Activated CD8-positive, alpha-beta memory T cell treated with anti-CD3 and anti-CD28 coated beads for 4 hours (primary cell): ENCODE data around the gene MRPL23.
"Not testable (repeated sequence)": the region's sequence is repeated elsewhere in the genome, so short reads cannot be mapped to it uniquely, and the experiment has no call there.

ENCODE experiments used
- DNase-seq, 2 donors: peaks; one replicate each; pipeline ENCODE4 v3.0.0-alpha.2; 2020; ENCODE audit warnings: low read depth in 2 of 2

The MRPL23 gene

GRCh38 chr11:1933416-1934334 lies 13.5 kb upstream of the MRPL23 start:
- no peak for DNase-seq

GRCh38 chr11:1934335-1935155 lies 12.6 kb upstream of the MRPL23 start:
- no peak for DNase-seq

GRCh38 chr11:1935156-1936071 lies 11.7 kb upstream of the MRPL23 start:
- no peak for DNase-seq

- no peak for DNase-seq
These were observed 10.9 kb upstream of the MRPL23 start for GRCh38 chr11:1936072-1936780.

- DNase-seq: no peak
These were observed 10.1 kb upstream of the MRPL23 start for GRCh38 chr11:1936781-1937615.

GRCh38 chr11:1937616-1938342 lies 9.4 kb upstream of the MRPL23 start:
- DNase-seq: no peak

- DNase-seq: no peak
These were observed 8.7 kb upstream of the MRPL23 start for GRCh38 chr11:1938343-1939005.

GRCh38 chr11:1939006-1939625 lies 8.0 kb upstream of the MRPL23 start:
- no peak for DNase-seq

GRCh38 chr11:1939788-1940187 lies 7.3 kb upstream of the MRPL23 start:
- DNase-seq: not testable (repeated sequence)

- DNase-seq: no peak
These were observed 4.4 kb upstream of the MRPL23 start for GRCh38 chr11:1942558-1943260.

- no peak for DNase-seq
These were observed 3.6 kb upstream of the MRPL23 start for GRCh38 chr11:1943576-1943975.

- DNase-seq: no peak
These were observed 3.2 kb upstream of the MRPL23 start for GRCh38 chr11:1943977-1944376.

- DNase-seq: no peak
These were observed 583 bp downstream of the MRPL23 start for GRCh38 chr11:1947592-1948237.

- no peak for DNase-seq
These were observed 1.3 kb downstream of the MRPL23 start for GRCh38 chr11:1948389-1948788.

GRCh38 chr11:1949302-1949701 lies 2.2 kb downstream of the MRPL23 start:
- no peak for DNase-seq

GRCh38 chr11:1949922-1950321 lies 2.8 kb downstream of the MRPL23 start:
- DNase-seq: no peak

GRCh38 chr11:1952806-1953482 lies 5.8 kb downstream of the MRPL23 start:
- no peak for DNase-seq
